Dendritic cell treated with granulocyte-macrophage colony-stimulating factor and Interleukin-4, amounts not matched to agents 40 ng/mL and 50 ng/mL, for 4 days (primary cell): ENCODE data around the gene PCNP.
"Not testable (repeated sequence)": the region's sequence is repeated elsewhere in the genome, so short reads cannot be mapped to it uniquely, and the experiment has no call there.

Experiments
- H3K27ac Mint-ChIP-seq: one replicate; pipeline ENCODE4 v1.8.0; 2022; ENCODE audit warnings: mild to moderate bottlenecking, mixed read lengths
- H3K27me3 Mint-ChIP-seq: one replicate; pipeline ENCODE4 v1.8.0; 2022; ENCODE audit warnings: mild to moderate bottlenecking, mixed read lengths
- H3K36me3 Mint-ChIP-seq: one replicate; pipeline ENCODE4 v1.8.0; 2022; ENCODE audit warnings: low read depth, mixed read lengths
- H3K4me1 Mint-ChIP-seq: one replicate; pipeline ENCODE4 v1.8.0; 2022; ENCODE audit warnings: low read depth, mixed read lengths
- H3K4me3 Mint-ChIP-seq: one replicate; pipeline ENCODE4 v1.8.0; 2022; ENCODE audit warnings: mild to moderate bottlenecking, moderate library complexity, mixed read lengths
- H3K9me3 Mint-ChIP-seq: one replicate; pipeline ENCODE4 v1.8.0; 2022; ENCODE audit warnings: mixed read lengths
- intact Hi-C: fragments of 100-400 bp; cut with micrococcal nuclease; formaldehyde crosslinking; loops from one replicate; pipeline ENCODE4 v1.15.0; 2022

PCNP gene

DNA sequence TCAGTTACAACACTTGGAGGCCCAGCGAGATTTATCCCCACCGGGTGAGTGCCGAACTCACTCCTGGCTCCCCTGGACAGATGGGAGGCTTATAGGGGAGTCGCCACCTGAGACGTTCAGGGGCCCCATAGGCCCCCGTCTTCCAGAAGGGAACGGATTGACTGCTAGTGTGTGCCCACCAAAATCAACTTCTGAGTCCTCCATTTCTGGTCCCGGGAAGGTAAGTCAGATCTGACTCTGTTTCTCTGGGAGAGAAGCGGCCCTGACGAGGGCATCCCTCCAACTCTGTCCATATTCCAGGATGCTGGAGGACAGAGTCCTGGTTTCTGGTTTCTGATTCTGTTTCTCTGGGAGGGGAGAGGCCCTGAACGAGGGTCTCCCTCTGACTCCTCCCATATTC, 58.6 kb downstream of the PCNP start:
- intact Hi-C loops: no loop called here
- Mint-ChIP-seq H3K27ac (no peak overlapping the region), H3K4me3 (no peak overlapping the region), H3K36me3 (no peaks in the 10 kb centered on the region), H3K4me1 (peaks cover 4% of the 10 kb centered on the region), H3K9me3 (no peaks in the 10 kb centered on the region), H3K27me3 (no peaks in the 10 kb centered on the region)

DNA sequence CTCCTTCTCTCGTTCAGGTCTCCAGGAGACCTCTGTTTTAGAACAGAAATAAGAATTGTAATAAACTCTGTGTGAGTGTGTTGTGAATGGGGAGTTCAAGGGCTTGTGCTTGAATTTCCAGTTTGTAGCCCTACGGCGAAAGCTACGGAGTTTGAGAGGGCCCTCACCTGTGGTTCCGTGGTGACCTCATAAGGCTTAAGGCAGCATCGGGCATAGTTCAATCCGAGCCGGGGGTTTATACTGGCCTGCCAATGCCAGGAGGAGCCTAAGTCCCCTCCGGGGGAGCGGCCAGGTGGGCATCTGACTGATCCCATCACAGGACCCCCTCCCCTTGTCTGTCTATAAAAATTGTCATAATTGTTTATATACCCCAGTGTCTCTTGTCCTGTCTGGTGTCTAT, 59.2 kb downstream of the PCNP start:
- intact Hi-C loops: no loop called here
- H3K4me3 Mint-ChIP-seq: no peak overlapping the region
- no peaks in the 10 kb centered on the region for H3K36me3 Mint-ChIP-seq
- no peak overlapping the region for H3K27ac Mint-ChIP-seq
- no peaks in the 10 kb centered on the region for H3K9me3 Mint-ChIP-seq
- H3K4me1 Mint-ChIP-seq: peaks cover 4% of the 10 kb centered on the region
- H3K27me3 Mint-ChIP-seq: no peaks in the 10 kb centered on the region

DNA sequence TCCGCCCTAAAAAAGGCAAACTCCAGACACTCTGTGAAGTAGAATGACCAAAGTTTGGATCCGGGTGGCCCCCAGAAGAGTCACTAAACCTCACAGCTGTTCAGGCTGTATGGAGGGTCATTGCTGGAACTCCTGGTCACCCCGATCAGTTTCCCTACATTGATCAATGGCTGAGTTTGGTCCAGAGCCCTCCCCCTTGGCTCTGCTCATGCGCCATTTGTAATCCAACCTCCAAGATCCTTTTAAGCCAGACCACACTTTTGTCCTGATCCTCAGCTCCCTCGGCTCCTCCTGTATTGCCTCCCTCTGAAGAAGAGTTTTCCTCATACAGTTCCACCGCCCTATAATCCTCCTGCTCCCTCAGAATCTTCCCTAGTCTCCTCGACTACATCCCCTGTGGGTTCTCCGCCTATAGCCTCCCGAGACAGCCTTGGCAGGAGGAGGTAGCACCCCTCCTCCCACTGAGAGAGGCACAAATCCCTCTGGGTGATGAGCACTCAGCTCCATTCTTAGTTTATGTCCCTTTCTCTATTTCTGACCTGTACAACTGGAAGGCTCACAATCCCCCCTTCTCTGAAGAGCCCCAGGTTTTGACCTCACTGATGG, 60.7 kb downstream of the PCNP start:
- no peaks in the 10 kb centered on the region for H3K36me3 Mint-ChIP-seq
- H3K4me3 Mint-ChIP-seq: no peak overlapping the region
- intact Hi-C loops: no loop called here
- no peak overlapping the region for H3K27ac Mint-ChIP-seq
- H3K9me3 Mint-ChIP-seq: no peaks in the 10 kb centered on the region
- H3K27me3 Mint-ChIP-seq: no peaks in the 10 kb centered on the region
- H3K4me1 Mint-ChIP-seq: peaks cover 4% of the 10 kb centered on the region

DNA sequence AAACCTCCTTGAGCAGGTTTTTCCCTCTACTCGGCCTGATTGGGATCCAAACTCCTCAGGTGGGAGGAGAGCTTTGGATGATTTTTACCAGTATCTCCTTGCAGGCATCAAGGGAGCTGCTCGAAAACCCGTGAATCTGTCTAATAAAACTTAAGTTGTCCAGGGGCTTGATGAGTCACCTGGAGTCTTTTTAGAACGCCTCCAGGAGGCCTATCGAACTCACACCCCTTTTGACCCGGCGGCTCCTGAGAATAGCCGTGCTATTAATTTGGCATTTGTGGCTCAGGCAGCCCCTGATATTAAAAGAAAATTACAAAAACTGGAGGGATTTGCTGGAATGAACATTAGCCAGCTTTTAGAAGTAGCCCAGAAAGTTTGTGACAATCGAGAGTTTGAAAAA, 61.4 kb downstream of the PCNP start:
- Mint-ChIP-seq H3K4me1 (peaks cover 4% of the 10 kb centered on the region), H3K27me3 (no peaks in the 10 kb centered on the region), H3K9me3 (no peaks in the 10 kb centered on the region), H3K4me3 (no peak overlapping the region), H3K36me3 (no peaks in the 10 kb centered on the region), H3K27ac (no peak overlapping the region)
- intact Hi-C loops: no loop called here

DNA sequence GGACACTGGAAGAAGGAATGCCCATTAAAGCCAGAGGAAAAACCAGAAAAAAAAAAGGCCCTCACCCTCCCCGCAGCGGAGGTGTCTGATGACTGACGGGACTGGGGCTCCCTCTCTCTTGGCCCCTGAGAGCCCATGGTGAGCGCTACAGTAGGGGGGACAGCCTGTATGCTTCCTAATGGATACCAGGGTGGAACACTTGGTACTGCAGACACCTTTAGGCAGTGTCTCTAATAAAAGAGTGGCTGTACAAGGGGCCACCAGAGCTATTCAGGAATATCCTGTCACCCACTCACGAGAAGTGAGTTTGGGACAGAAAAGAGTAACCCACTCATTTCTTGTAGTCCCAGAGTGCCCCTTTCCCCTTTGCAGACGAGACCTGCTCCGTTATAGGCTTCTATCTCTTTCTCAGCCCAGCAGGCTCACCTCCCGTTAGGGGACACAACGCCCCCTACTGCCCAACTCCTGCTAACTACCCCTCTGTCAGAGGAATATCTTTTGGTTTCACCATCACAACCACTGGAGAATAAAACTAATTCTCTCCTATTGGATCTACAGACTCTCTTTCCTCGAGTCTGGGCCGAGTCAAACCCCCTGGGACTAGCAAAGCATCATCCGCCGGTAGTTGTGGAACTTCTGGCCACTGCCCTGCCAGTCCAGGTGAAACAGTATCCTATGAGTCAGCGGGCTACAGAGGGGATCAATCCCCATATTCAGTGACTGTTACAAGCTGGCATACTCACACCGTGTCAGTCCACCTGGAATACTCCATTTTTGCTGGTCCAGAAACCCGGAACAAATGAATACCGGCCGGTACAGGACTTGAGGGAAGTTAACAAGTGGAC, 62.2 kb downstream of the PCNP start:
- no peaks in the 10 kb centered on the region for H3K36me3 Mint-ChIP-seq
- no peaks in the 10 kb centered on the region for H3K27me3 Mint-ChIP-seq
- intact Hi-C loops: no loop called here
- H3K9me3 Mint-ChIP-seq: no peaks in the 10 kb centered on the region
- H3K4me1 Mint-ChIP-seq: peaks cover 4% of the 10 kb centered on the region
- H3K4me3 Mint-ChIP-seq: no peak overlapping the region
- no peak overlapping the region for H3K27ac Mint-ChIP-seq

- Mint-ChIP-seq H3K36me3 (no peaks in the 10 kb centered on the region), H3K4me3 (no peak overlapping the region), H3K9me3 (no peaks in the 10 kb centered on the region), H3K27me3 (no peaks in the 10 kb centered on the region), H3K27ac (no peak overlapping the region), H3K4me1 (peaks cover 4% of the 10 kb centered on the region)
- intact Hi-C loops: no loop called here
Measured at GRCh38 chr3:101637451-101637850, 63.5 kb downstream of the PCNP start.

GRCh38 chr3:101638261-101638745, 64.3 kb downstream of the PCNP start:
- Mint-ChIP-seq H3K4me3 (no peak overlapping the region), H3K27ac (no peak overlapping the region), H3K4me1 (peaks cover 4% of the 10 kb centered on the region), H3K27me3 (no peaks in the 10 kb centered on the region), H3K36me3 (no peaks in the 10 kb centered on the region), H3K9me3 (no peaks in the 10 kb centered on the region)
- intact Hi-C loops: no loop called here

DNA sequence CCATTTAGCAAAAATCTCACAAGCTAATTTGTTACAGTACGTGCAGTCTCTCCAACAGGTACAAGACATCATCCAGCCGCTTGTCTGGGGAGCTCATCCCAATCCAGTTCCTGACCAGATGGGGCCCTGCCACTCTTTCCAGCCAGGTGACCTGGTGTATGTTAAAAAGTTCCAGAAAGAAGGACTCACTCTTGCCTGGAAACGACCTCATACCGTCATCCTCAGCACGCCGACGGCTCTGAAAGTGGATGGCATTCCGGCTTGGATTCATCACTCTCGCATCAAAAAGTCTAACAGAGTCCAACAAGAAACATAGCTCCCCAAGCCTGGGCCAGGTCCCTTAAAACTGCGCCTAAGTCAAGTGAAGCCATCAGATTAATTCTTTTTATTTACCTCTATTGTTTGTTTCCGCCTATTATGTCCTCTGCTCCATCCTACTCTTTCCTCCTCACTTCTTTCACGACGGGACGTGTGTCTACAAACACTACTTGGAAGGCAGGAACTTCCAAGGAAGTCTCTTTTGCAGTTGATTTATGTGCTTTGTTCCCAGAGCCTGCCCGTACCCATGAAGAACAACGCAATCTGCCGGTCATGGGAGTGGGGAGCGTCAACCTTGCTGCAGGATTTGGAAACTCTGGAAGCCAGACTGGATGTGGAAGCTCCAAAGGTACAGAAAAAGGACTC, 65.4 kb downstream of the PCNP start:
- H3K4me1 Mint-ChIP-seq: peaks cover 4% of the 10 kb centered on the region
- intact Hi-C loops: no loop called here
- H3K27ac Mint-ChIP-seq: no peak overlapping the region
- H3K4me3 Mint-ChIP-seq: no peak overlapping the region
- no peaks in the 10 kb centered on the region for H3K36me3 Mint-ChIP-seq
- H3K9me3 Mint-ChIP-seq: no peaks in the 10 kb centered on the region
- H3K27me3 Mint-ChIP-seq: no peaks in the 10 kb centered on the region

DNA sequence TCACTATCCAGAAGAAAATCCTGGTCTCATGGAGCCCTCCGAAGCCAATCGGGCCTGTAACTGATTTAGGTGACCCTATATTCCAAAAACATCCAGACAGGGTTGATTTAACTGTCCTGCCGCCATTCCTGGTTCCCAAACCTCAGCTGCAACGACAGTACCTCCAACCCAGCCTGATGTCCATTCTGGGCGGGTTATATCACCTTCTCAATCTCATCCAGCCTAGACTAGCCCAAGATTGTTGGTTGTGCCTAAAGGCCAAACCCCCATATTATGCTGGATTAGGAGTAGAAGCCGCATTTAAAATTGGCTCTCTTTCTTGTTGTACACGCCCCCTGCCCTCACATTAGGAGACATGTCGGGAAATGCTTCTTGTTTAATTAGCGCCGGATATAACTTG, 66.3 kb downstream of the PCNP start:
- Mint-ChIP-seq H3K9me3 (no peaks in the 10 kb centered on the region), H3K27me3 (no peaks in the 10 kb centered on the region), H3K27ac (no peak overlapping the region), H3K4me1 (peaks cover 4% of the 10 kb centered on the region), H3K36me3 (peaks cover 2% of the 10 kb centered on the region), H3K4me3 (no peak overlapping the region)
- intact Hi-C loops: no loop called here

GRCh38 chr3:101641397-101642115, 67.6 kb downstream of the PCNP start:
- H3K4me1 Mint-ChIP-seq, H3K9me3 Mint-ChIP-seq, H3K27ac Mint-ChIP-seq, H3K27me3 Mint-ChIP-seq, H3K4me3 Mint-ChIP-seq, intact Hi-C loops: not testable (repeated sequence)
- peaks cover 12% of the 10 kb centered on the region for H3K36me3 Mint-ChIP-seq

- Mint-ChIP-seq H3K27me3 (no peaks in the 10 kb centered on the region), H3K27ac (no peak overlapping the region), H3K4me1 (no peaks in the 10 kb centered on the region), H3K9me3 (no peaks in the 10 kb centered on the region), H3K4me3 (no peak overlapping the region), H3K36me3 (peaks cover 12% of the 10 kb centered on the region)
- intact Hi-C loops: no loop called here
Measured at GRCh38 chr3:101642441-101642840, 68.5 kb downstream of the PCNP start.

DNA sequence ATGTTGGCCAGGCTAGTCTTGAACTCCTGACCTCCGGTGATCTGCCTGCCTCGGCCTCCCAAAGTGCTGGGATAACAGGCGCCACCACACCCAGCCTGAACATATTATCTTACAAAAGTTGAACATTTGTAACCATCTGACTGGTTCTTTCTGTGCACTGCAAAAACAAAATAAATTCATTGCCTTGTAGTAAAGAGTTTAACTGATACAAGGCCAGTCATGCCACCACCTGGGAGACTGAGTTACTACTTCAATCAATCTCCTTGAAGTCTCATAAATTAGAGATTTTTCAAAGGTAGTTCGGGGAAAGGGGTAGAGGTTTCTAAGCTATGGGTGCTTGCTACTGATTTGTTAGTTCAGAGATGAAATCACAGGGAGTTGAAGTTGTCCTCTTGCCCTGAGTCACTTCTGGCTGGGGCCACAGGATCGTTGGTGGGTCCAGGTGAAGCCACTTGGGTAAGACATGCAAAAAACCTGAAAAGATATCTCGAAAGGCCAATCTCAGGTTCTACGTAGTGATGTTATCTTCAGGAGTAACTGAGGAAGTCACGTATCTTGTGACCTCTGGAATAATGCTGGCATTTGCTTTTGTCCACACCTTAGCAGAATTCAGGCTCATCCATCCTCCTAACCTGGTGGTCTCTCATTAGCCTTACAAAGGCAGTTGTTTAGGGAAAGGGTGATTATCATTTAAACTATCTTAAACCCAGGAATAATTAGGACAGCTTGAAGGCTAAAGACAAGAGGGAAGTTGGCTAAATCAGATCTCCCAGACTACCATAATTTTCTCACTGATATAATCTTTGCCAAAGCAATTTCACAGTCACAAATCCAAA, 69.2 kb downstream of the PCNP start:
- Mint-ChIP-seq H3K4me3 (no peak overlapping the region), H3K27me3 (no peaks in the 10 kb centered on the region), H3K27ac (no peak overlapping the region), H3K4me1 (no peaks in the 10 kb centered on the region), H3K9me3 (no peaks in the 10 kb centered on the region), H3K36me3 (peaks cover 12% of the 10 kb centered on the region)
- intact Hi-C loops: no loop called here
